ENCODE measurements around the gene SH3RF3. TPM values are rescaled to one million over a fixed set of nuclear protein-coding genes. Genes with fewer than 3 reads are reported as not detected.
A peak's percentile ranks its signal among the peaks of the same experiment; 100 is the strongest.

The SH3RF3 gene
- total RNA-seq, 4 donors from 2014 or later: 2.8 to 5.7 (median 3.0) TPM

- H3K27ac ChIP-seq: peak overlapping the region in 1 of 4 donors; percentile 33
- H3K9me3 ChIP-seq: no peaks in the 10 kb centered on the region
- no peaks in the 10 kb centered on the region for H3K27me3 ChIP-seq
- DNase-seq (no peak), ATAC-seq (no peak)
- H3K4me1 ChIP-seq: peaks cover 47 to 55% of the 10 kb centered on the region in 2 donors
- intact Hi-C loops (cut with DNase I; ENCODE audit: low total_unique reads): no loop called here
- H3K36me3 ChIP-seq: no peaks in the 10 kb centered on the region
- no peak overlapping the region for H3K4me3 ChIP-seq
- in situ Hi-C loops (cut with MboI; ENCODE audit: low sequenced_read_pairs in 4 of 4): no loop called here
- TF ChIP-seq, protein P1, sequence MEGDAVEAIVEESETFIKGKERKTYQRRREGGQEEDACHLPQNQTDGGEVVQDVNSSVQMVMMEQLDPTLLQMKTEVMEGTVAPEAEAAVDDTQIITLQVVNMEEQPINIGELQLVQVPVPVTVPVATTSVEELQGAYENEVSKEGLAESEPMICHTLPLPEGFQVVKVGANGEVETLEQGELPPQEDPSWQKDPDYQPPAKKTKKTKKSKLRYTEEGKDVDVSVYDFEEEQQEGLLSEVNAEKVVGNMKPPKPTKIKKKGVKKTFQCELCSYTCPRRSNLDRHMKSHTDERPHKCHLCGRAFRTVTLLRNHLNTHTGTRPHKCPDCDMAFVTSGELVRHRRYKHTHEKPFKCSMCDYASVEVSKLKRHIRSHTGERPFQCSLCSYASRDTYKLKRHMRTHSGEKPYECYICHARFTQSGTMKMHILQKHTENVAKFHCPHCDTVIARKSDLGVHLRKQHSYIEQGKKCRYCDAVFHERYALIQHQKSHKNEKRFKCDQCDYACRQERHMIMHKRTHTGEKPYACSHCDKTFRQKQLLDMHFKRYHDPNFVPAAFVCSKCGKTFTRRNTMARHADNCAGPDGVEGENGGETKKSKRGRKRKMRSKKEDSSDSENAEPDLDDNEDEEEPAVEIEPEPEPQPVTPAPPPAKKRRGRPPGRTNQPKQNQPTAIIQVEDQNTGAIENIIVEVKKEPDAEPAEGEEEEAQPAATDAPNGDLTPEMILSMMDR (IDR thresholded peaks at IDR 0.05 in 4 of 5, conservative IDR thresholded peaks at IDR 0.05 in 1 of 5): no peak
- TF ChIP-seq POLR2A (IDR thresholded peaks at IDR 0.05): no peak
Measured at GRCh38 chr2:109246616-109247015, 117.6 kb downstream of the SH3RF3 start.

GRCh38 chr2:109247340-109247739, 118.3 kb downstream of the SH3RF3 start:
- H3K36me3 ChIP-seq: no peaks in the 10 kb centered on the region
- no peaks in the 10 kb centered on the region for H3K27me3 ChIP-seq
- H3K4me3 ChIP-seq: no peak overlapping the region
- ATAC-seq (no peak), DNase-seq (no peak)
- H3K27ac ChIP-seq: peak overlapping the region; percentile 28 to 57 (median 34)
- in situ Hi-C loops (cut with MboI; ENCODE audit: low sequenced_read_pairs in 4 of 4) (no loop called here), intact Hi-C loops (cut with DNase I; ENCODE audit: low total_unique reads) (no loop called here)
- H3K9me3 ChIP-seq: no peaks in the 10 kb centered on the region
- H3K4me1 ChIP-seq: peaks cover 41 to 48% of the 10 kb centered on the region in 2 donors
- TF ChIP-seq, protein P1 (IDR thresholded peaks at IDR 0.05 in 4 of 5, conservative IDR thresholded peaks at IDR 0.05 in 1 of 5): no peak
- no peak for TF ChIP-seq POLR2A (IDR thresholded peaks at IDR 0.05)

- intact Hi-C loops (cut with DNase I; ENCODE audit: low total_unique reads): no loop called here
Measured at GRCh38 chr2:109247812-109248211, 118.8 kb downstream of the SH3RF3 start.

DNA sequence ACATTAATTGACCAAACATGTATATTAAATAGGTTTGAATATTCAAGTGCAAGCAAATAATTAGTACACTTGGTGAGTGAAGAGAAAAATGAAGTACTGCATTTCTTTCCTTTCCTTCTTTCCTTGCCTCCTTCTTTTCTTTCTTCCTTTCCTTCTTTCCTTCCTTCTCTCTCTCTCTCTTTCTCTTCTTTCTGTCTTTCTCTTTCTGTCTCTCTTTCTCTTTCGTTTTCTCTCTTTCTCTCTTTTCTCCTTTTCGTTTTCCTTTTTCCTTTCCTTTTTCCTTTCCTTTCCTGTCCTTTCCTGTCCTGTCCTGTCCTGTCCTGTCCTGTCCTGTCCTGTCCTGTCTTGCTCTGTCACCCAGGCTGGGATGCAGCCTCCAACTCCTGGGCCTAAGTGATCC, 119.6 kb downstream of the SH3RF3 start:
- Histone ChIP-seq H3K27me3 (no peaks in the 10 kb centered on the region), H3K4me1 (peaks cover 30 to 38% of the 10 kb centered on the region in 2 donors), H3K4me3 (no peak overlapping the region), H3K9me3 (no peaks in the 10 kb centered on the region), H3K27ac (peak overlapping the region in 3 of 4 donors; percentile 28 to 57 (median 33)), H3K36me3 (no peaks in the 10 kb centered on the region)
- no peak for DNase-seq
- no peak for ATAC-seq
- TF ChIP-seq POLR2A (IDR thresholded peaks at IDR 0.05): no peak
- TF ChIP-seq, protein P1 (IDR thresholded peaks at IDR 0.05 in 4 of 5, conservative IDR thresholded peaks at IDR 0.05 in 1 of 5): no peak
- intact Hi-C loops (cut with DNase I; ENCODE audit: low total_unique reads): no loop called here
- in situ Hi-C loops (cut with MboI; ENCODE audit: low sequenced_read_pairs in 4 of 4): no loop called here

More at GRCh38 chr2:109247812-109248211, 118.8 kb downstream of the SH3RF3 start:
- TF ChIP-seq, protein P1 (IDR thresholded peaks at IDR 0.05 in 4 of 5, conservative IDR thresholded peaks at IDR 0.05 in 1 of 5): no peak
- TF ChIP-seq POLR2A (IDR thresholded peaks at IDR 0.05): no peak
- H3K9me3 ChIP-seq: no peaks in the 10 kb centered on the region
- in situ Hi-C loops (cut with MboI; ENCODE audit: low sequenced_read_pairs in 4 of 4): no loop called here
- peak in 1 of 2 donors; percentile 64 for ATAC-seq
- H3K4me3 ChIP-seq: no peak overlapping the region
- no peaks in the 10 kb centered on the region for H3K36me3 ChIP-seq
- no peaks in the 10 kb centered on the region for H3K27me3 ChIP-seq
- peaks cover 37 to 43% of the 10 kb centered on the region in 2 donors for H3K4me1 ChIP-seq
- peak overlapping the region; percentile 28 to 57 (median 34) for H3K27ac ChIP-seq
- DNase-seq: no peak

DNA sequence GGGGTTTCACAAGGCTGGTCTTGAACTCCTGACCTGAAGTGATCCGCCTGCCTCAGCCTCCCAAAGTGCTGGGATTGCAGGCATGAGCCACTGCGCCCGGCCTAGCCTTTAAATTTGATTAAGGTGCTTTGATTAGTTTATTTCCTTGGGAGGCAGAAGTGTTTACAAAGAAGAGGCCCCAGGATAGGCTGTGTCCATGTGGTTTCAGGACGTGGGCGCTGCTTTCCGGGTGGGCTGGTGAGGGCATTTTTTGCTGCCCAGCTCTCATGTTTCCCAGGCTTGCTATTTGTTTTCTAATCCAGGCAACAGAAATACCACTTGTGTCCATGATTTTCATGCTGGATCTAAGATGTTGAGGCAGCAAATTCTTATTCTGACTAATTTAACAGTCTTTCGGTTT, 124.2 kb downstream of the SH3RF3 start:
- Histone ChIP-seq H3K36me3 (no peaks in the 10 kb centered on the region), H3K9me3 (no peaks in the 10 kb centered on the region), H3K27ac (no peak overlapping the region), H3K4me1 (peaks cover 17 to 23% of the 10 kb centered on the region in 2 donors), H3K4me3 (no peak overlapping the region), H3K27me3 (no peaks in the 10 kb centered on the region)
- no peak for TF ChIP-seq POLR2A (IDR thresholded peaks at IDR 0.05)
- TF ChIP-seq, protein P1 (IDR thresholded peaks at IDR 0.05 in 4 of 5, conservative IDR thresholded peaks at IDR 0.05 in 1 of 5): no peak
- intact Hi-C loops (cut with DNase I; ENCODE audit: low total_unique reads) (no loop called here), in situ Hi-C loops (cut with MboI; ENCODE audit: low sequenced_read_pairs in 4 of 4) (no loop called here)
- DNase-seq: no peak
- no peak for ATAC-seq
